Neural cell (in vitro differentiated cells): ENCODE data around the gene C12orf75.

Source experiments
- EP300 ChIP-seq: fragments of 450-650 bp; conservative IDR thresholded peaks from 2 replicates; pipeline ENCODE4 v1.6.1; 2014; ENCODE audit warnings: antibody characterized with exemption, mild to moderate bottlenecking, moderate library complexity; ENCODE audit not compliant: poor library complexity, severe bottlenecking
- EZH2 ChIP-seq: fragments of 200-600, 300-800 bp; shearing (Covaris generic), sonication (generic); IDR thresholded peaks from 2 replicates; pipeline ENCODE4 v1.6.1; 2014; ENCODE audit warnings: antibody characterized with exemption, low read length, borderline replicate concordance, mild to moderate bottlenecking; ENCODE audit not compliant: insufficient read depth, poor library complexity, severe bottlenecking
- MXI1 ChIP-seq: fragments of 450-650 bp; conservative IDR thresholded peaks from 2 replicates; pipeline ENCODE4 v1.6.1; 2014; ENCODE audit warnings: antibody characterized with exemption, mild to moderate bottlenecking; ENCODE audit not compliant: poor library complexity, severe bottlenecking
- POLR2AphosphoS5 ChIP-seq: IDR thresholded peaks from 2 replicates; pipeline ENCODE4 v1.6.1; 2012
- REST ChIP-seq: IDR thresholded peaks from 2 replicates; pipeline ENCODE4 v1.6.1; 2012; ENCODE audit warnings: borderline replicate concordance
- TAF1 ChIP-seq: IDR thresholded peaks from 2 replicates; pipeline ENCODE4 v1.6.1; 2012; ENCODE audit warnings: low read depth
- TF ChIP-seq, protein P1 (sequence below): fragments of 450-650 bp; IDR thresholded peaks from 2 replicates; pipeline ENCODE4 v1.5.1; 2014; ENCODE audit warnings: antibody characterized with exemption, mild to moderate bottlenecking, moderate library complexity; ENCODE audit not compliant: poor library complexity, severe bottlenecking

GRCh38 chr12:105319691-105320209 lies 10.7 kb upstream of the C12orf75 start:
- TF ChIP-seq, protein P1, sequence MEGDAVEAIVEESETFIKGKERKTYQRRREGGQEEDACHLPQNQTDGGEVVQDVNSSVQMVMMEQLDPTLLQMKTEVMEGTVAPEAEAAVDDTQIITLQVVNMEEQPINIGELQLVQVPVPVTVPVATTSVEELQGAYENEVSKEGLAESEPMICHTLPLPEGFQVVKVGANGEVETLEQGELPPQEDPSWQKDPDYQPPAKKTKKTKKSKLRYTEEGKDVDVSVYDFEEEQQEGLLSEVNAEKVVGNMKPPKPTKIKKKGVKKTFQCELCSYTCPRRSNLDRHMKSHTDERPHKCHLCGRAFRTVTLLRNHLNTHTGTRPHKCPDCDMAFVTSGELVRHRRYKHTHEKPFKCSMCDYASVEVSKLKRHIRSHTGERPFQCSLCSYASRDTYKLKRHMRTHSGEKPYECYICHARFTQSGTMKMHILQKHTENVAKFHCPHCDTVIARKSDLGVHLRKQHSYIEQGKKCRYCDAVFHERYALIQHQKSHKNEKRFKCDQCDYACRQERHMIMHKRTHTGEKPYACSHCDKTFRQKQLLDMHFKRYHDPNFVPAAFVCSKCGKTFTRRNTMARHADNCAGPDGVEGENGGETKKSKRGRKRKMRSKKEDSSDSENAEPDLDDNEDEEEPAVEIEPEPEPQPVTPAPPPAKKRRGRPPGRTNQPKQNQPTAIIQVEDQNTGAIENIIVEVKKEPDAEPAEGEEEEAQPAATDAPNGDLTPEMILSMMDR, result no peak
- no peak for TF ChIP-seq TAF1
- no peak for TF ChIP-seq EZH2
- no peak for TF ChIP-seq REST
- no peak for TF ChIP-seq EP300
- no peak for TF ChIP-seq POLR2AphosphoS5
- no peak for TF ChIP-seq MXI1
